Cerebellar nuclear complex (tissue), 1 donor: ENCODE data around the gene MEGF9.

Experiments used
- DNase-seq, 2 experiments: peaks; one replicate each; lab custom pipeline; 2025; lab: John Stamatoyannopoulos, UW

MEGF9 gene

GRCh38 chr9:120730654-120731514 is 16.6 kb upstream of the MEGF9 start:
- DNase-seq, result no peak

- no peak for DNase-seq
Observed at GRCh38 chr9:120729791-120730241, 15.5 kb upstream of the MEGF9 start.

- no peak for DNase-seq
Observed at GRCh38 chr9:120726484-120726883, 12.2 kb upstream of the MEGF9 start.

- no peak for DNase-seq
Observed at GRCh38 chr9:120725907-120726306, 11.6 kb upstream of the MEGF9 start.

- DNase-seq, result no peak
Observed at GRCh38 chr9:120724757-120725400, 10.6 kb upstream of the MEGF9 start.

- DNase-seq, result no peak
Observed at GRCh38 chr9:120723565-120723964, 9.3 kb upstream of the MEGF9 start.

GRCh38 chr9:120720404-120720803 is 6.1 kb upstream of the MEGF9 start:
- no peak for DNase-seq

- no peak for DNase-seq
Observed at GRCh38 chr9:120718316-120718715, 4.0 kb upstream of the MEGF9 start.

- DNase-seq, result no peak
Observed at GRCh38 chr9:120717176-120717575, 2.9 kb upstream of the MEGF9 start.

- DNase-seq, result no peak
Observed at GRCh38 chr9:120716483-120716882, 2.2 kb upstream of the MEGF9 start.

GRCh38 chr9:120715389-120715924 is 1.2 kb upstream of the MEGF9 start:
- DNase-seq, result no peak

- DNase-seq, result no peak
Observed at GRCh38 chr9:120714846-120715388, 647 bp upstream of the MEGF9 start.

GRCh38 chr9:120713257-120714087 is 798 bp downstream of the MEGF9 start:
- DNase-seq, result no peak

GRCh38 chr9:120712539-120713031 is 1.7 kb downstream of the MEGF9 start:
- no peak for DNase-seq

- DNase-seq, result no peak
Observed at GRCh38 chr9:120711841-120712538, 2.3 kb downstream of the MEGF9 start.

GRCh38 chr9:120711354-120711753 is 2.9 kb downstream of the MEGF9 start:
- no peak for DNase-seq

GRCh38 chr9:120710110-120710981 is 3.9 kb downstream of the MEGF9 start:
- no peak for DNase-seq

- DNase-seq, result no peak
Observed at GRCh38 chr9:120708526-120709224, 5.6 kb downstream of the MEGF9 start.

GRCh38 chr9:120707170-120707569 is 7.1 kb downstream of the MEGF9 start:
- DNase-seq, result no peak
